NCI-H526 (cell line): Measurements from ENCODE around the gene WDPCP.
"Not testable (repeated sequence)": the region's sequence is repeated elsewhere in the genome, so short reads cannot be mapped to it uniquely, and the experiment has no call there.

Source experiments
- DNase-seq, 2 experiments: peaks; one replicate each; lab custom pipeline; 2025; lab: John Stamatoyannopoulos, UW

The WDPCP gene

DNA sequence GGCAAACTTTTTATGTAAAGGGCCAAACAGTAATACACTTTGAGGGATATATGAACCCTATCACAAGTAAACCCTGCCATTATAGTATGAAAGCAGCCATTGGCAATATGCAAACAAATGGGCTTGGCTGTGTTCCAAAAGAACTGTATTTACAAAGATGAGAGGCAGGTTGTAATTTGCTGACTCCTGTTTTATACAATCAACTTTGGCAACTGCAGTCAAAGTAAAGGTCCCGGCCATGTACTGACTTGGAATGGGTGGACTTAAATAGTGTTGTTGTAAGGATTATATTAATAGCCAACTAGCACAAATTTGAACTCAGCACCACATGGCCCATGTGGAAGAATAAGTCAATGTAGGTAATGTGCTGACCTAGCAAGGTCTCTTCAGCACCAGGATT, 223.4 kb downstream of the WDPCP start:
- DNase-seq = peak; percentile 43 to 75

DNA sequence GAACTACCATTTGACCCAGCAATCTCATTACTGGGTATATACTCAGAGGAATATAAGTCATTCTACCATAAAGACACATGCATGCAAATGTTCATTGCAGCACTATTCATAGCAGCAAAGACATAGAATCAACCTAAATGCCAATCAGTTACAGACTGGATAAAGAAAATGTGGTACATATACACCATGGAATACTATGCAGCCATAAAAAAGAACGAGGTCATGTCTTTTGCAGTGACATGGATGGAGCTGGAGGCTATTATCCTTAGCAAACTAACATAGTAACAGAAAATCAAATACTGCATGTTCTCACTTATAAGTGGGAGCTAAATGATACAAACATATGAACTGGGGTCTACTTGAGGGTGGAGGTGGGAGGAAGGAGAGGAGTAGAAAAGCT, 230.6 kb downstream of the WDPCP start:
- not testable (repeated sequence) for DNase-seq

DNA sequence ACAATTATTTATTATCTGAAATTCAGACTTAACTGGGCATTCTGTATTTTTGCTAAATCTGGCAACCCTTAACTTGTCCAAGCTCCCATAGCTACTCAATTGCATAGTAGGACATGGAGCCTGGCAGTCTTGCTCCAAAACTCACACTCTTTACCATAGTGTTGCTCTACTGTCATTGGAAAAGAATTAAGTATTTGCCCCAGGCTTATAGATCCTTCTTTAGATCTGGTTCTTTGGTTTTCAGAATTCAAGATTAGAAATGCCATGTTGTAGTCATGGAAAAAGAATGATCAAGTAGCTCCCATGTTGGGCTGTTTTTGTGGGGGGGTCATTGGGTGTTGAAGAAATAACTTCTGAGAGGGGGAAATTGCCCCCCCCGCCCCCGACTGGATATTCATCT, 240.9 kb downstream of the WDPCP start:
- no peak for DNase-seq

DNA sequence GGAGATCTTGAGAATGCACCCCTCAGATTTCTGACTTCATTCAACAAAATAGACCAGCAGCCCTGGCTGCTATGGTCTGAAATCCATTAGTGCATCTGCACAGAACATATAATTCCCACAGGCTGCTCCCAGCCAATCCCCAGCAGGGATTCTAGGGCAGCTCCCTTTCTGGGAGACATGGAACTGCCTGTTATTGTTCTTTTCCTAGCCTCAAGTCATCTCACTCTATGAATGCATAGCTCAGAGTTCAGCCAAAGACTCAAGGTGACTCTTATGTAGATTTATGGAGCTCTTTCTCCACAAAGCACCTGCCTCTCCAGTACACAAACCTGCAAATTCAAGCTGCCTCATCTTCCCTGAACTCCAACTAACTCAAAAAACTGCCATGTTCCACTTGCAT, 241.9 kb downstream of the WDPCP start:
- DNase-seq = no peak

DNA sequence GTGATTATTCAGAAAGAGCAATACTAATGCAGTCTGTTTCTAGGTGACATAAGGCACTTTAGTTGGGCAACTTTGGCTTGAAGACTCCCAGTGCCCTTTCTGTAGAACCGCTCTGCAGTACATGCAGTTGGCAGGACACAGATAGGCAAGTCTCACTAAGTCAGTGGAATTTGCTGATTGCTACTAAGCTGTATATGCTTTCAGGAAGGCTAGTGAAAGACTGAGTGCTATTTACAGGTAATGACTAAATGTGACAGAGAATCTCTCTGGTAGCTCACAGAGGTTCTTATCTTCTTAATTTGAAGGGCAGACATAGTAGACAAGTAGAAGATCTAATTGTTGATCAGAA, 243.0 kb downstream of the WDPCP start:
- DNase-seq = no peak

- DNase-seq = no peak
Observed at GRCh38 chr2:63344575-63345284, 243.5 kb downstream of the WDPCP start.

- DNase-seq = no peak
Observed at GRCh38 chr2:63343397-63344109, 244.7 kb downstream of the WDPCP start.

GRCh38 chr2:63340443-63340842, 247.8 kb downstream of the WDPCP start:
- no peak for DNase-seq

GRCh38 chr2:63334910-63335309, 253.4 kb downstream of the WDPCP start:
- no peak for DNase-seq

DNA sequence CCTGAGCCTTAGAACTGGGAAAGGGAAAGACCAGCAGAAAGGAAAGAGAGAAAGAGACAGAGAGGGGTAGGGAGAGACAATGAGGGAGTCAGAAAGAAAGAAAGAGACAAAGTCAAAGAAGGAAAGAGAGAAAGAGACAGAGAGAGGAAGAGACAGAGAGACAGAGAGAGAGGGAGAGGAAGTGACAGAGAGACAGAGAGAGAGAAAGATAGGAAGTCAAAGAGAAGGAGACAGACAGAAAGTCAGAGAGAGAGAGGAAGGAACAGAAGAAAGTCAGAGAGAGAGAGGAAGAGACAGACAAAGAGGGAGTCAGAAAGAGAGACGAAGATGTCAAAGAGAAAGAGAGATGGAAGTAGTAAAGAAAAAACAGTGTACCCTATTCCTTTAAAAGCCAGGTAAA, 261.8 kb downstream of the WDPCP start:
- DNase-seq = no peak

DNA sequence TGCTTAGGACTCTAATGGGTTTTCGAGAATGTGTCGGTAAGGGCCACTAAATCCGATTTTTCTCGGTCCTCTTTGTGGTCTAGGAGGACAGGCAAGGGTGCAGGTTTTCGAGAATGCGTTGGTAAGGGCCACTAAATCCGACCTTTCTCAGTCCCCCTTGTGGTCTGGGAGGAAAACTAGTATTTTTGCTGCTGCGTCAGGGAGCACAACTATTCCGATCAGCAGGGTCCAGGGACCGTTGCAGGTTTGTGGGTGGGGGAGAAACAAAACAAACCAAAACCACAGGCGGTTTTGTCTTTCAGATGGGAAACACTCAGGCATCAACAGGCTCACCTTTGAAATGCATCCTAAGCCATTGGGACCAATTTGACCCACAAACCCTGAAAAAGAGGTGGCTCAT, 264.6 kb downstream of the WDPCP start:
- DNase-seq = not testable (repeated sequence)

DNA sequence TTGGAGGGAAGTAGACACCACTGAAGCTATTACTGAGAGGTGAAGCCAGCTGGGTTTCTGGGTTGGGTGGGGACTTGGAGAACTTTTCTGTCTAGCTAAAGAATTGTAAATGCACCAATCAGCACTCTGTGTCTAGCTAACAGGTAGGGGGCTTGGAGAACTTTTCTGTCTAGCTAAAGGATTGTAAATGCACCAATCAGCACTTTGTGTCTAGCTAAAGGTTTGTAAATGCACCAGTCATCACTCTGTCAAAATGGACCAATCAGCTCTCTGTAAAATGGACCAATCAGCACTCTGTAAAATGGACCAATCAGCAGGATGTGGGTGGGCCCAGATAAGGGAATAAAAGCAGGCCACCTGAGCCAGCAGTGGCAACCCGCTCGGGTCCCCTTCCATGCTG, 266.3 kb downstream of the WDPCP start:
- DNase-seq = not testable (repeated sequence)

DNA sequence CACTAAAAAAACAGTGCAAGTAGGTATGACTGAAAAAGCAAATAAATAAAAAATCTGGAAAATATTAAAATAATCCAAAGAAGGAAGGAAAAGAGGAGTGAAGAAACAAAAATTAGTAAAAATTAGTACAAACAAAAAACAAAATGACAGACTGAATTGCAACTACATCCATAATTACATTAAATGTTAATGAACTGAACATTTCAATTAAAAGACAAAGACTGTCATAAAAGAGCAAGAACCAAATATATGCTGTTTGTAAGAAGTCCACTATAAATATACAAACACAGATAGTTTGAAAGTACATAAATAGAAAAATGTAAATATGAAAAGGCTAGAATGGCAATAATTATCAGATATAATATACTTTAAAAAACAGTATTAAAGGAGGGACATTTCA, 267.6 kb downstream of the WDPCP start:
- no peak for DNase-seq

DNA sequence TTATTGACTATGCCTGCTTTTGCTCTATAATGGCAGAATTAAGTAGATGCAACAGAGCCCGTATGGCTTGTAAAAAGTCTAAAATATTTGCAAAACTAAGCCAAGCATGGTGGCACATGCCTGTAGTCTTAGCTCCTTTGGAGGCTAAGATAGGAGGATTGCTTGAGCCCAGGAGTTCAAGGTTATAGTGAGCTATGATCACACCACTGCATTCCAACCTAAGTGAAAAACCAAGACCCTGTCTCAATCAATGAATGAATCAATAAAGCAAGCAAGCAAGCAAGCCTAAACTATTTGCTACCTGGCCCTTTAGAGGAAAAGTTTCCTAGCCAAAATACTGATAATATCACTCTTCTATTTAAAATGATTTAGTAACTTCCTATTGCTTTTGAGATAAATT, 277.7 kb downstream of the WDPCP start:
- no peak for DNase-seq

- no peak for DNase-seq
Observed at GRCh38 chr2:63301481-63301880, 286.8 kb downstream of the WDPCP start.

GRCh38 chr2:63300835-63301234, 287.4 kb downstream of the WDPCP start:
- DNase-seq = peak in 1 of 2 experiments; percentile 6

DNA sequence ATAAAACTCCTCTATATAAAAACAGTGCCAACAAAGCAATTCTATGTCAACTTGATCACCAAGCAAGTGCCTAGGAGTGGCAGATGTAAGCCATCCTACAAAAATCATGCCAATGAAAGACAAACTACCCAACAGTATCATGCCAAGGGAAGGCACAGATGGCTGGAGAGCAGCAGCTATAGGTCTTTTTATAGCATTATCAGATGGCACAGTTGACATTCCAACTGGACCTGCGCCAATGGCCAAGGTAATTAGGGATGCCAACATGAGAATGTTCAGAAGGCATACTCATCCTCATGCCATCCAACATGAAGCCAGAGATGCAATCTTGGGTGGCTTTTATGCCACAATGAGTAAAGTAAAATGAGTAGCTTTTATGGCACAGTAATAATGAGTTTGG, 300.3 kb downstream of the WDPCP start:
- DNase-seq = no peak

DNA sequence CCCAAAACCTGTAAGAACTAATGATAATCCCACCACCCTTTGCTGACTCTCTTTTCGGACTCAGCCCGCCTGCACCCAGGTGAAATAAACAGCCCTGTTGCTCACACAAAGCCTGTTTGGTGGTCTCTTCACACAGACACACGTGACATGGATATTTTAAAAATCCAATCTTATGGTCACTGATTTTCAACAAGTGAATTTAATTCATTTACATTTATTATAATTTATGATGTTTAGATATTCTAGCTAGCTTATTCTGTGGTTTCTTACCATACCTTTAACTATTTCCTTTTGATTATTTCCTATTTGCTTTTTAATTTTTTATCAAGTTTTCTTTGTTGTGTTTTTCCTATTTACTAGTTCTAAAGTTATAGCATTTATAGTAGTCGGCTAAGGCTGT, 301.8 kb downstream of the WDPCP start:
- DNase-seq = not testable (repeated sequence)

GRCh38 chr2:63283273-63283672, 305.0 kb downstream of the WDPCP start:
- no peak for DNase-seq

- DNase-seq = no peak
Observed at GRCh38 chr2:63272560-63272959, 315.7 kb downstream of the WDPCP start.

GRCh38 chr2:63270717-63271116, 317.6 kb downstream of the WDPCP start:
- DNase-seq = no peak

GRCh38 chr2:63268946-63269345, 319.3 kb downstream of the WDPCP start:
- no peak for DNase-seq

DNA sequence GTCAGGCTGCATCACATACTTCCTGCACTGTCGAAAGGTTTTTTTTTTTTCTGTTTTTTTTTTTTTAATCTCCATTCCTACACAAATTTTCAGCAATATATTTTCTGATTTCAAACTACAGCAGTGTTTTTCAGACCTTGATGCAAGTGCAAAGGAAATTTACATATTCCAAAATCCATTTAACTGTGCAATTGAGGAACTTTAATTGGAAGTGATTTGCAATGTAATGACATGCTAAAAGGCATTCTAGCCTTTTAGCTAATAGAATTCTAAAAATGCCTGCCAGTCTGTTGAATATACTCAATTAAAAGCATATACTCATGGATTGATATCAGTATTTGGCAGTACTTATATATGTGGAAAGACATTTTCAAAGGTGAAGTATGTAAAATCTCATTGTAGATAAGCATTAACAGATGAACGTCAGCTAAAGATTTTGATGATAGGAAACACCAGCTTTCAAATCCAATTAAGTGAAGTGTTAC, 327.1 kb downstream of the WDPCP start:
- no peak for DNase-seq

- DNase-seq = no peak
Observed at GRCh38 chr2:63257473-63257872, 330.8 kb downstream of the WDPCP start.
